ENCODE measurements around the gene XPO6. TPM values are rescaled to one million over a fixed set of nuclear protein-coding genes. Genes with fewer than 3 reads are reported as not detected.

Gene XPO6
- total RNA-seq, 1 donor from 2014 or later = 128 TPM

- DNase-seq (ENCODE audit: extremely low spot score, unreplicated experiment) = no peak
- H3K4me1 Mint-ChIP-seq (ENCODE audit: unreplicated experiment) = peaks cover 3% of the 10 kb centered on the region
- H3K36me3 Mint-ChIP-seq (ENCODE audit: unreplicated experiment) = no peaks in the 10 kb centered on the region
- no peak overlapping the region for H3K4me3 Mint-ChIP-seq (ENCODE audit: unreplicated experiment)
- H3K27ac Mint-ChIP-seq (ENCODE audit: unreplicated experiment) = no peak overlapping the region
- H3K9me3 Mint-ChIP-seq (ENCODE audit: unreplicated experiment) = no peaks in the 10 kb centered on the region
- TF ChIP-seq, protein P1, sequence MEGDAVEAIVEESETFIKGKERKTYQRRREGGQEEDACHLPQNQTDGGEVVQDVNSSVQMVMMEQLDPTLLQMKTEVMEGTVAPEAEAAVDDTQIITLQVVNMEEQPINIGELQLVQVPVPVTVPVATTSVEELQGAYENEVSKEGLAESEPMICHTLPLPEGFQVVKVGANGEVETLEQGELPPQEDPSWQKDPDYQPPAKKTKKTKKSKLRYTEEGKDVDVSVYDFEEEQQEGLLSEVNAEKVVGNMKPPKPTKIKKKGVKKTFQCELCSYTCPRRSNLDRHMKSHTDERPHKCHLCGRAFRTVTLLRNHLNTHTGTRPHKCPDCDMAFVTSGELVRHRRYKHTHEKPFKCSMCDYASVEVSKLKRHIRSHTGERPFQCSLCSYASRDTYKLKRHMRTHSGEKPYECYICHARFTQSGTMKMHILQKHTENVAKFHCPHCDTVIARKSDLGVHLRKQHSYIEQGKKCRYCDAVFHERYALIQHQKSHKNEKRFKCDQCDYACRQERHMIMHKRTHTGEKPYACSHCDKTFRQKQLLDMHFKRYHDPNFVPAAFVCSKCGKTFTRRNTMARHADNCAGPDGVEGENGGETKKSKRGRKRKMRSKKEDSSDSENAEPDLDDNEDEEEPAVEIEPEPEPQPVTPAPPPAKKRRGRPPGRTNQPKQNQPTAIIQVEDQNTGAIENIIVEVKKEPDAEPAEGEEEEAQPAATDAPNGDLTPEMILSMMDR (IDR thresholded peaks at IDR 0.05) = no peak
- no peaks in the 10 kb centered on the region for H3K27me3 Mint-ChIP-seq (ENCODE audit: unreplicated experiment)
These were observed 124.0 kb downstream of the XPO6 start for GRCh38 chr16:28087675-28088300.

- DNase-seq (ENCODE audit: extremely low spot score, unreplicated experiment) = no peak
- H3K9me3 Mint-ChIP-seq (ENCODE audit: unreplicated experiment) = no peaks in the 10 kb centered on the region
- H3K27ac Mint-ChIP-seq (ENCODE audit: unreplicated experiment) = no peak overlapping the region
- H3K27me3 Mint-ChIP-seq (ENCODE audit: unreplicated experiment) = no peaks in the 10 kb centered on the region
- H3K36me3 Mint-ChIP-seq (ENCODE audit: unreplicated experiment) = no peaks in the 10 kb centered on the region
- H3K4me1 Mint-ChIP-seq (ENCODE audit: unreplicated experiment) = no peaks in the 10 kb centered on the region
- TF ChIP-seq, protein P1 (IDR thresholded peaks at IDR 0.05) = no peak
- no peak overlapping the region for H3K4me3 Mint-ChIP-seq (ENCODE audit: unreplicated experiment)
These were observed 124.6 kb downstream of the XPO6 start for GRCh38 chr16:28087140-28087660.

GRCh38 chr16:28086186-28087139 is 125.3 kb downstream of the XPO6 start:
- Mint-ChIP-seq H3K36me3 (ENCODE audit: unreplicated experiment) (no peaks in the 10 kb centered on the region), H3K4me1 (ENCODE audit: unreplicated experiment) (no peaks in the 10 kb centered on the region), H3K27me3 (ENCODE audit: unreplicated experiment) (no peaks in the 10 kb centered on the region), H3K27ac (ENCODE audit: unreplicated experiment) (no peak overlapping the region), H3K4me3 (ENCODE audit: unreplicated experiment) (no peak overlapping the region), H3K9me3 (ENCODE audit: unreplicated experiment) (no peaks in the 10 kb centered on the region)
- no peak for DNase-seq (ENCODE audit: extremely low spot score, unreplicated experiment)
- TF ChIP-seq, protein P1 (IDR thresholded peaks at IDR 0.05) = no peak

DNA sequence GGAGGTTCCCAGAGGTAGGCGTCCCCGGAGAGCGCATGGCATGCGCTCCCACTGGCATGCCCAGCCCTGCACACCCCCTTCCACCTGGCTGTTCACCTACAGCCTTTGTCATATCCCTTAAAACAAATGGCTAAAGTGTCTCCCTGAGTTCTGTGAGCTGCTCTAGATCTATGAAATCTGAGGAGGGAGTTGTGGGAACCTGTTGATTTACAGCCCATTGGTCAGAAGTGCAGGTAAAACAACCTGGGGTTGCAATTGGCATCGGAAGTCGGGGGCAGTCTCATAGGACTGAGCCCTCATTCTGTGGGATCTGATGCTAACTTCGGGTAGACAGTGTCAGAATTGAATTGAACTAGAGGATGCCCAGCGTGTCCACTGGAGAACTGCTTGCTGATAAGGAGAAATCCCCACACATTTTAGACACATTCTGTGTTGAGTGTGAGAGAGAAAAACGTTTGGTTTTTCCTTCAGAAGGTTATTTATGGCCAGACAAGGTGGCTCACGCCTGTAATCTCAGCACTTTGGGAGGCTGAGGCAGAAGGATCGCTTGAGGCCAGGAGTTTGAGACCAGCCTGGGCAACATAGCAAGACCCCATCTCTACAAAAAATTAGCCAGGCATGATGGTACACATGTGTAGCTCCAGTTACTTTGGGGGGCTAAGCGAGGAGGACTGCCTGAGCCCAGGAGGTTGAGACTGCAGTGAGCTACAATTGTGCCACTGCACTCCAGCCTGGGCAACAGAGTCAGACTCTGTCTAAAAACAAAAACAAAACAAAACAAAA is 126.2 kb downstream of the XPO6 start:
- TF ChIP-seq, protein P1 (IDR thresholded peaks at IDR 0.05) = no peak
- H3K27me3 Mint-ChIP-seq (ENCODE audit: unreplicated experiment) = no peaks in the 10 kb centered on the region
- no peaks in the 10 kb centered on the region for H3K9me3 Mint-ChIP-seq (ENCODE audit: unreplicated experiment)
- H3K4me1 Mint-ChIP-seq (ENCODE audit: unreplicated experiment) = no peaks in the 10 kb centered on the region
- H3K27ac Mint-ChIP-seq (ENCODE audit: unreplicated experiment) = no peak overlapping the region
- DNase-seq (ENCODE audit: extremely low spot score, unreplicated experiment) = no peak
- H3K36me3 Mint-ChIP-seq (ENCODE audit: unreplicated experiment) = no peaks in the 10 kb centered on the region
- H3K4me3 Mint-ChIP-seq (ENCODE audit: unreplicated experiment) = no peak overlapping the region
